ENCODE results near the gene SCARB1. TPM values are rescaled to one million over a fixed set of nuclear protein-coding genes. Genes with fewer than 3 reads are reported as not detected.
A peak's percentile ranks its signal among the peaks of the same experiment; 100 is the strongest.

The SCARB1 gene
- total and polyA plus RNA-seq, 2 of the 13 experiments (the other 11 are each of a cell fraction or from before 2014, with no cell fraction given) = 63.4 to 160 TPM

- TF ChIP-seq ZNF691 (CRISPR knock-in tag; IDR thresholded peaks at IDR 0.05; ENCODE audit: borderline replicate concordance, low read depth) (0 out of 2 replicates have a peak, but pooled peaks have one; percentile 27), FOXA3 (CRISPR knock-in tag; IDR thresholded peaks at IDR 0.05) (no peak), PAXIP1 (CRISPR knock-in tag; conservative IDR thresholded peaks at IDR 0.05) (peak; percentile 38; the same call in 1 of the 2 replicates), TFAP4 (IDR thresholded peaks at IDR 0.05; ENCODE audit: borderline replicate concordance, low read depth) (peak; percentile 22; the same call in 1 of the 2 replicates), SKIL (CRISPR knock-in tag; IDR thresholded peaks at IDR 0.05; ENCODE audit: borderline replicate concordance) (no peak), PLSCR1 (CRISPR knock-in tag; IDR thresholded peaks at IDR 0.05; ENCODE audit: borderline replicate concordance) (no peak), RNF2 (conservative IDR thresholded peaks at IDR 0.05; ENCODE audit: low read depth) (no peak), ZNF605 (CRISPR knock-in tag; IDR thresholded peaks at IDR 0.05) (no peak), HNF4G (IDR thresholded peaks at IDR 0.05; ENCODE audit: borderline replicate concordance, low read depth, low read length) (peak; percentile 17; the same call in 1 of the 2 replicates), HNF4G (CRISPR knock-in tag; IDR thresholded peaks at IDR 0.05; ENCODE audit: borderline replicate concordance, low read depth) (0 out of 2 replicates have a peak, but pooled peaks have one; percentile 22), THYN1 (CRISPR knock-in tag; IDR thresholded peaks at IDR 0.05; ENCODE audit: borderline replicate concordance, low read depth) (no peak)
These were observed 22.1 kb downstream of the SCARB1 start (continued) for GRCh38 chr12:124841558-124841945.
